Subcutaneous abdominal adipose tissue (tissue), 5 donors: Measurements from ENCODE around the gene TMEM151A.
"Not testable (repeated sequence)": the region's sequence is repeated elsewhere in the genome, so short reads cannot be mapped to it uniquely, and the experiment has no call there.

Experiments used
- H3K27ac ChIP-seq: one replicate; pipeline ENCODE4 v1.7.0; 2013; ENCODE audit warnings: low read depth, mild to moderate bottlenecking, inconsistent platforms, low read length, moderate library complexity
- H3K27me3 ChIP-seq, 5 donors: one replicate each; pipeline ENCODE4 v1.7.0; 2013; ENCODE audit warnings: low read length in 5 of 5, inconsistent platforms in 1 of 5; ENCODE audit not compliant: control insufficient read depth in 5 of 5, insufficient read depth in 4 of 5
- H3K36me3 ChIP-seq, 5 donors: one replicate each; pipeline ENCODE4 v1.7.0; 2013; ENCODE audit warnings: low read length in 5 of 5; ENCODE audit not compliant: control insufficient read depth in 5 of 5, insufficient read depth in 5 of 5
- H3K4me1 ChIP-seq, 5 donors: one replicate each; pipeline ENCODE4 v1.7.0; 2013; ENCODE audit warnings: low read length in 5 of 5, mild to moderate bottlenecking in 3 of 5, moderate library complexity in 1 of 5; ENCODE audit not compliant: control insufficient read depth in 5 of 5, insufficient read depth in 5 of 5
- H3K4me3 ChIP-seq, 5 donors: one replicate each; pipeline ENCODE4 v1.7.0; 2013; ENCODE audit warnings: low read length in 5 of 5, low read depth in 1 of 5
- H3K9ac ChIP-seq, 5 donors: one replicate each; pipeline ENCODE4 v1.7.0; 2013; ENCODE audit warnings: low read length in 5 of 5, mild to moderate bottlenecking in 4 of 5, moderate library complexity in 3 of 5
- H3K9me3 ChIP-seq, 5 donors: one replicate each; pipeline ENCODE4 v1.7.0; 2013; ENCODE audit warnings: low read length in 5 of 5; ENCODE audit not compliant: control insufficient read depth in 5 of 5
- donor health status: healthy.
- donor health status: healthy.
- donor health status: healthy.
- donor health status: healthy.
- donor health status: healthy.

TMEM151A gene

GRCh38 chr11:66275984-66276612 is 15.6 kb upstream of the TMEM151A start:
- Histone ChIP-seq H3K4me3 (no peak overlapping the region), H3K36me3 (peaks cover 0 to 52% (median 49%) of the 10 kb centered on the region in 5 donors), H3K9me3 (no peaks in the 10 kb centered on the region), H3K27me3 (peaks cover 0 to 8% (median 3%) of the 10 kb centered on the region in 5 donors), H3K4me1 (peaks cover 0 to 8% (median 6%) of the 10 kb centered on the region in 5 donors), H3K9ac (no peak overlapping the region), H3K27ac (no peak overlapping the region)

GRCh38 chr11:66276619-66277018 is 15.1 kb upstream of the TMEM151A start:
- H3K27ac ChIP-seq, H3K27me3 ChIP-seq, H3K4me1 ChIP-seq, H3K4me3 ChIP-seq, H3K9ac ChIP-seq, H3K9me3 ChIP-seq: not testable (repeated sequence)
- H3K36me3 ChIP-seq: peaks cover 0 to 51% (median 49%) of the 10 kb centered on the region in 5 donors

- H3K4me1 ChIP-seq: peaks cover 0 to 10% (median 8%) of the 10 kb centered on the region in 5 donors
- not testable (repeated sequence) for H3K27me3 ChIP-seq, H3K4me3 ChIP-seq, H3K27ac ChIP-seq, H3K9me3 ChIP-seq, H3K9ac ChIP-seq
- H3K36me3 ChIP-seq: peaks cover 0 to 47% (median 44%) of the 10 kb centered on the region in 5 donors
These were observed 14.6 kb upstream of the TMEM151A start for GRCh38 chr11:66277064-66277463.

GRCh38 chr11:66277471-66278362 is 14.0 kb upstream of the TMEM151A start, which contains the start of gene CNIH2:
CNIH2 (plus strand) TSS chr11:66278175; CDS start chr11:66278457, 282 bp downstream.
- peak within 1 kb of the TSS in 1 of 5 donors; percentile 30 for H3K9ac ChIP-seq
- peaks cover 0 to 8% (median 3%) of the 10 kb centered on the region in 5 donors for H3K27me3 ChIP-seq
- no peak within 1 kb of the TSS for H3K27ac ChIP-seq
- H3K4me1 ChIP-seq: peaks cover 0 to 16% (median 11%) of the 10 kb centered on the region in 5 donors
- peak within 1 kb of the TSS in 1 of 5 donors; percentile 57 for H3K4me3 ChIP-seq
- peaks cover 0 to 40% (median 38%) of the 10 kb centered on the region in 5 donors for H3K36me3 ChIP-seq
- H3K9me3 ChIP-seq: no peaks in the 10 kb centered on the region

GRCh38 chr11:66278363-66279091 is 13.2 kb upstream of the TMEM151A start:
- Histone ChIP-seq H3K4me1 (peaks cover 0 to 19% (median 12%) of the 10 kb centered on the region in 5 donors), H3K4me3 (no peak overlapping the region), H3K9me3 (no peaks in the 10 kb centered on the region), H3K9ac (no peak overlapping the region), H3K27me3 (peaks cover 0 to 8% (median 3%) of the 10 kb centered on the region in 5 donors), H3K27ac (no peak overlapping the region), H3K36me3 (peaks cover 0 to 35% (median 32%) of the 10 kb centered on the region in 5 donors)

- peaks cover 0 to 19% (median 12%) of the 10 kb centered on the region in 5 donors for H3K4me1 ChIP-seq
- no peak overlapping the region for H3K9ac ChIP-seq
- peaks cover 0 to 29% (median 26%) of the 10 kb centered on the region in 5 donors for H3K36me3 ChIP-seq
- H3K4me3 ChIP-seq: no peak overlapping the region
- no peaks in the 10 kb centered on the region for H3K9me3 ChIP-seq
- H3K27ac ChIP-seq: no peak overlapping the region
- peaks cover 0 to 8% (median 3%) of the 10 kb centered on the region in 5 donors for H3K27me3 ChIP-seq
These were observed 12.5 kb upstream of the TMEM151A start for GRCh38 chr11:66279092-66279734.

- Histone ChIP-seq H3K4me1 (peaks cover 0 to 19% (median 12%) of the 10 kb centered on the region in 5 donors), H3K36me3 (peaks cover 0 to 28% (median 22%) of the 10 kb centered on the region in 5 donors), H3K9me3 (no peaks in the 10 kb centered on the region), H3K4me3 (no peak overlapping the region), H3K27me3 (peaks cover 0 to 8% (median 3%) of the 10 kb centered on the region in 5 donors), H3K27ac (no peak overlapping the region), H3K9ac (no peak overlapping the region)
These were observed 11.3 kb upstream of the TMEM151A start for GRCh38 chr11:66280428-66280827.

- peaks cover 0 to 8% (median 3%) of the 10 kb centered on the region in 5 donors for H3K27me3 ChIP-seq
- no peaks in the 10 kb centered on the region for H3K9me3 ChIP-seq
- H3K36me3 ChIP-seq: peaks cover 0 to 28% (median 16%) of the 10 kb centered on the region in 5 donors
- no peak overlapping the region for H3K4me3 ChIP-seq
- H3K9ac ChIP-seq: no peak overlapping the region
- peaks cover 0 to 22% (median 12%) of the 10 kb centered on the region in 5 donors for H3K4me1 ChIP-seq
- H3K27ac ChIP-seq: no peak overlapping the region
These were observed 10.7 kb upstream of the TMEM151A start for GRCh38 chr11:66281001-66281400.

GRCh38 chr11:66281776-66282467 is 9.8 kb upstream of the TMEM151A start:
- H3K4me3 ChIP-seq: no peak overlapping the region

More at GRCh38 chr11:66281776-66282467, 9.8 kb upstream of the TMEM151A start:
- H3K9ac ChIP-seq: no peak overlapping the region
- H3K9me3 ChIP-seq: no peaks in the 10 kb centered on the region
- H3K36me3 ChIP-seq: peaks cover 0 to 25% (median 11%) of the 10 kb centered on the region in 5 donors
- H3K27ac ChIP-seq: no peak overlapping the region
- H3K27me3 ChIP-seq: peaks cover 0 to 8% (median 3%) of the 10 kb centered on the region in 5 donors
- peaks cover 0 to 25% (median 12%) of the 10 kb centered on the region in 5 donors for H3K4me1 ChIP-seq
